Inflammatory macrophage (primary cell): ENCODE data around the gene IGFLR1.
A peak's percentile ranks its signal among the peaks of the same experiment; 100 is the strongest.
"Not testable (repeated sequence)": the region's sequence is repeated elsewhere in the genome, so short reads cannot be mapped to it uniquely, and the experiment has no call there.

ENCODE experiments used
- DNase-seq, 2 donors: peaks; one replicate each; pipeline ENCODE4 v3.0.0-alpha.2; 2020 to 2022

IGFLR1 gene

GRCh38 chr19:35704218-35704617, 38.0 kb downstream of the IGFLR1 start, which contains the start of gene ZBTB32:
Gene ZBTB32 (plus strand): TSS chr19:35704558. CDS start chr19:35714627, 10,069 bp downstream.
- DNase-seq = peak; percentile 10 to 36

- DNase-seq = no peak
Measured at GRCh38 chr19:35703343-35703742, 38.9 kb downstream of the IGFLR1 start.

- peak; percentile 96 to 98 for DNase-seq
Measured at GRCh38 chr19:35702223-35703012, 39.8 kb downstream of the IGFLR1 start.

- no peak for DNase-seq
Measured at GRCh38 chr19:35696835-35697234, 45.4 kb downstream of the IGFLR1 start.

- no peak for DNase-seq
Measured at GRCh38 chr19:35695895-35696422, 46.3 kb downstream of the IGFLR1 start.

GRCh38 chr19:35693835-35694599, 48.2 kb downstream of the IGFLR1 start:
- DNase-seq = peak; percentile 83 to 87

GRCh38 chr19:35693422-35693821, 48.8 kb downstream of the IGFLR1 start:
- DNase-seq = no peak

GRCh38 chr19:35692010-35692409, 50.2 kb downstream of the IGFLR1 start:
- DNase-seq = no peak

- DNase-seq = not testable (repeated sequence)
Measured at GRCh38 chr19:35691106-35691505, 51.1 kb downstream of the IGFLR1 start.

GRCh38 chr19:35689836-35690235, 52.4 kb downstream of the IGFLR1 start:
- DNase-seq = no peak
